GM19099 (cell line): Measurements from ENCODE around the gene AFG1L.

Experiments
- POLR2A ChIP-seq: IDR thresholded peaks from 3 replicates; pipeline ENCODE4 v1.6.1; 2011; ENCODE audit warnings: low read depth; ENCODE audit not compliant: insufficient read length; ENCODE audit errors: extremely low read depth

Gene AFG1L

GRCh38 chr6:108285381-108285780, 9.5 kb upstream of the AFG1L start:
- no peak for TF ChIP-seq POLR2A

- no peak for TF ChIP-seq POLR2A
Observed at GRCh38 chr6:108286366-108286765, 8.5 kb upstream of the AFG1L start.

GRCh38 chr6:108287373-108287772, 7.5 kb upstream of the AFG1L start:
- no peak for TF ChIP-seq POLR2A

- TF ChIP-seq POLR2A, result no peak
Observed at GRCh38 chr6:108288742-108289141, 6.1 kb upstream of the AFG1L start.

- TF ChIP-seq POLR2A, result no peak
Observed at GRCh38 chr6:108291091-108291490, 3.8 kb upstream of the AFG1L start.

- TF ChIP-seq POLR2A, result no peak
Observed at GRCh38 chr6:108293527-108294296, 1.1 kb upstream of the AFG1L start.

GRCh38 chr6:108294297-108294726, 542 bp upstream of the AFG1L start:
- no peak for TF ChIP-seq POLR2A

- TF ChIP-seq POLR2A, result no peak
Observed at GRCh38 chr6:108295676-108296075, 822 bp downstream of the AFG1L start.

GRCh38 chr6:108302386-108302785, 7.5 kb downstream of the AFG1L start:
- TF ChIP-seq POLR2A, result no peak

- TF ChIP-seq POLR2A, result no peak
Observed at GRCh38 chr6:108304646-108305045, 9.8 kb downstream of the AFG1L start.

GRCh38 chr6:108309844-108310243, 15.0 kb downstream of the AFG1L start:
- no peak for TF ChIP-seq POLR2A

- TF ChIP-seq POLR2A, result no peak
Observed at GRCh38 chr6:108312605-108313004, 17.8 kb downstream of the AFG1L start.

- TF ChIP-seq POLR2A, result no peak
Observed at GRCh38 chr6:108321253-108321747, 26.4 kb downstream of the AFG1L start.

GRCh38 chr6:108322728-108323127, 27.9 kb downstream of the AFG1L start:
- TF ChIP-seq POLR2A, result no peak

- no peak for TF ChIP-seq POLR2A
Observed at GRCh38 chr6:108323710-108324466, 29.0 kb downstream of the AFG1L start.

GRCh38 chr6:108330806-108331205, 36.0 kb downstream of the AFG1L start:
- no peak for TF ChIP-seq POLR2A
